Pancreas (tissue), 10 donors: ENCODE results near the gene HLCS. TPM values are rescaled to one million over a fixed set of nuclear protein-coding genes. Genes with fewer than 3 reads are reported as not detected.

Experiments used
- ATAC-seq, 4 donors: fragments of 200-7000 bp; cut with Tn5 transposase; one replicate each; pipeline versions ENCODE4 v1.8.0 to v1.9.1; 2020; ENCODE audit warnings: mild to moderate bottlenecking in 4 of 4, moderate library complexity in 4 of 4
- DNase-seq, 6 donors: peaks; one replicate each; pipeline ENCODE4 v3.0.0-alpha.2; 2020
- FAIRE-seq: peaks from 2 replicates; lab custom pipeline; 2012; peaks lifted over from hg19 to GRCh38; lab: Jason Lieb, UNC
- H3K27ac ChIP-seq, 4 donors: fragments of 200-600 bp; sonication (generic); 1 replicate in 3 of 4; 2 replicates in 1 of 4; pipeline versions ENCODE4 v1.5.0 to v1.8.0; 2020
- H3K27me3 ChIP-seq, 4 donors: fragments of 200-600 bp; one replicate each; pipeline ENCODE4 v1.8.0; 2021
- H3K36me3 ChIP-seq, 3 donors: fragments of 200-600 bp; sonication (generic) in 1 of 3; one replicate each; pipeline versions ENCODE4 v1.5.0 to v1.8.0; 2020 to 2021
- H3K4me1 ChIP-seq, 3 donors: fragments of 200-600 bp; one replicate each; pipeline ENCODE4 v1.8.0; 2021
- H3K4me3 ChIP-seq, 4 donors: fragments of 200-600 bp; sonication (generic) in 2 of 4; one replicate each; pipeline versions ENCODE4 v1.5.0 to v1.8.0; 2020 to 2021
- H3K9me3 ChIP-seq, 4 donors: fragments of 200-600 bp; one replicate each; pipeline ENCODE4 v1.8.0; 2021
- CTCF ChIP-seq, 4 donors: fragments of 200-600 bp; sonication (generic) in 3 of 4; IDR thresholded peaks; one replicate each; pipeline versions ENCODE4 v1.5.0 to v1.8.0; 2021; ENCODE audit warnings: antibody characterized with exemption in 4 of 4
- WGBS, 2 donors: extraction: QIAGEN DNeasy Blood & Tissue Kit; methylation state at CpG; one replicate each; pipeline ENCODE4 v1.1.7; 2013; 5-methylcytosine and 5-hydroxymethylcytosine counted together
- intact Hi-C, 3 donors: fragments of 100-400 bp; cut with DNase I; formaldehyde crosslinking; loops; one replicate each; pipeline versions ENCODE4 v1.11.1 to v1.14.2; 2022
- polyA plus RNA-seq, 2 donors: library from polyadenylated mRNA; stranded (reverse); fragments of 200-250 nt; gene quantifications; one replicate each; pipeline ENCODE4 v1.2.3, GENCODE V29; 2013
- total RNA-seq, 6 donors: library from RNA; stranded (reverse); fragmentation: NEBNext Ultra II Directional in 4 of 6; extraction: Animal tissue kit (Norgen Biotek cat#: 25700) in 4 of 6; gene quantifications; one replicate each; pipeline versions ENCODE4 v1.2.1 to v1.2.4, GENCODE V29; 2021 to 2023
- donor health status: healthy with polysubstance abuse.
- donor health status: DM: no; HTN: no; CAD: no; lungs with moderate emphysema.
- donor health status: DM: no; HTN: no; CAD: no.
- donor health status: control.
- donor health status: control.
- donor health status: Bipolar disorder and iron deficiency.
- donor health status: DM: yes; HTN: yes; CAD: no.
- donor health status: DM: no; HTN: no; CAD: no.
- donor health status: DM: no; HTN: no; CAD: no.
- donor health status: DM: yes; HTN: yes; CAD: no.

HLCS gene
- total and polyA plus RNA-seq, 8 donors, result 5.5 to 14.0 (median 11.9) TPM

GRCh38 chr21:36721817-36722216, 244.7 kb downstream of the HLCS start:
- 80 to 86% methylated on average over 7 of the region's 7 CpGs for WGBS, 2 donors
- ATAC-seq, result no peak
- no peaks in the 10 kb centered on the region for H3K4me1 ChIP-seq
- FAIRE-seq, result no peak
- no peak overlapping the region for H3K4me3 ChIP-seq
- no peak overlapping the region for H3K27ac ChIP-seq
- no peak for DNase-seq
- no peaks in the 10 kb centered on the region for H3K9me3 ChIP-seq
- intact Hi-C loops, result no loop called here
- TF ChIP-seq CTCF (IDR thresholded peaks at IDR 0.05), result no peak
- no peaks in the 10 kb centered on the region for H3K27me3 ChIP-seq
- H3K36me3 ChIP-seq, result no peaks in the 10 kb centered on the region

- no peaks in the 10 kb centered on the region for H3K9me3 ChIP-seq
- H3K27me3 ChIP-seq, result peaks cover 0 to 14% (median 0%) of the 10 kb centered on the region in 4 donors
- ATAC-seq (peak; percentile 88 to 95 (median 92)), DNase-seq (peak in 4 of 6 donors; percentile 50 to 64 (median 56)), FAIRE-seq (no peak)
- TF ChIP-seq CTCF (IDR thresholded peaks at IDR 0.05), result no peak
- no peak overlapping the region for H3K27ac ChIP-seq
- intact Hi-C loops, result no loop called here
- H3K4me1 ChIP-seq, result no peaks in the 10 kb centered on the region
- H3K36me3 ChIP-seq, result no peaks in the 10 kb centered on the region
- no peak overlapping the region for H3K4me3 ChIP-seq
- 63 to 68% methylated on average over 10 of the region's 10 CpGs for WGBS, 2 donors
Measured at GRCh38 chr21:36719614-36720013, 246.9 kb downstream of the HLCS start.

- 74 to 80% methylated on average over 18 of the region's 18 CpGs for WGBS, 2 donors
- FAIRE-seq, result no peak
Measured at GRCh38 chr21:36718951-36719501, 247.4 kb downstream of the HLCS start.

GRCh38 chr21:36717976-36718375, 248.5 kb downstream of the HLCS start:
- Histone ChIP-seq H3K27ac (no peak overlapping the region), H3K36me3 (no peaks in the 10 kb centered on the region), H3K9me3 (no peaks in the 10 kb centered on the region), H3K27me3 (peaks cover 0 to 24% (median 4%) of the 10 kb centered on the region in 4 donors), H3K4me1 (no peaks in the 10 kb centered on the region), H3K4me3 (no peak overlapping the region)
- ATAC-seq, result no peak
- WGBS, 2 donors, result 82 to 87% methylated on average over 6 of the region's 6 CpGs
- no peak for DNase-seq
- TF ChIP-seq CTCF (IDR thresholded peaks at IDR 0.05), result no peak
- intact Hi-C loops, result no loop called here
- FAIRE-seq, result no peak

More at GRCh38 chr21:36718951-36719501, 247.4 kb downstream of the HLCS start:
- no peaks in the 10 kb centered on the region for H3K4me1 ChIP-seq
- H3K27me3 ChIP-seq, result peaks cover 0 to 14% (median 2%) of the 10 kb centered on the region in 4 donors
- H3K4me3 ChIP-seq, result no peak overlapping the region
- no peaks in the 10 kb centered on the region for H3K9me3 ChIP-seq
- no peak for TF ChIP-seq CTCF (IDR thresholded peaks at IDR 0.05)
- no peaks in the 10 kb centered on the region for H3K36me3 ChIP-seq
- peak in 3 of 4 donors; percentile 35 to 61 (median 57) for ATAC-seq
- intact Hi-C loops, result no loop called here
- DNase-seq, result no peak
- no peak overlapping the region for H3K27ac ChIP-seq

GRCh38 chr21:36716836-36717235, 249.6 kb downstream of the HLCS start:
- 69 to 81% methylated on average over 9 of the region's 9 CpGs for WGBS, 2 donors
- FAIRE-seq (no peak), DNase-seq (no peak), ATAC-seq (no peak)
- Histone ChIP-seq H3K4me3 (no peak overlapping the region), H3K27me3 (peaks cover 0 to 31% (median 4%) of the 10 kb centered on the region in 4 donors), H3K9me3 (no peaks in the 10 kb centered on the region), H3K4me1 (no peaks in the 10 kb centered on the region), H3K36me3 (no peaks in the 10 kb centered on the region), H3K27ac (no peak overlapping the region)
- no peak for TF ChIP-seq CTCF (IDR thresholded peaks at IDR 0.05)
- intact Hi-C loops, result no loop called here
